HepG2 (cell line): ENCODE measurements around the gene VARS1.

ENCODE experiments used
- BRD4 ChIP-seq: sonication (generic); formaldehyde crosslinking; IDR thresholded peaks from 2 replicates; pipeline ENCODE4 v1.4.0; 2020; ENCODE audit warnings: missing genetic modification reagents
- KAT7 ChIP-seq: IDR thresholded peaks from 2 replicates; pipeline ENCODE4 v1.6.1; 2018; ENCODE audit warnings: borderline replicate concordance, missing compliant biosample characterization
- TBL1XR1 ChIP-seq: fragments of 150-350 bp; IDR thresholded peaks from 2 replicates; pipeline ENCODE4 v1.6.1; 2014; ENCODE audit warnings: borderline replicate concordance, low read length; ENCODE audit not compliant: partially characterized antibody
- ZFX ChIP-seq: sonication (generic); formaldehyde crosslinking; IDR thresholded peaks from 2 replicates; pipeline ENCODE4 v1.4.0; 2020; ENCODE audit warnings: mild to moderate bottlenecking, low read depth, missing genetic modification reagents, moderate library complexity
- ZMYM2 ChIP-seq: sonication (generic); formaldehyde crosslinking; IDR thresholded peaks from 2 replicates; pipeline ENCODE4 v1.8.0; 2022; ENCODE audit warnings: mild to moderate bottlenecking, missing genetic modification reagents
- ZMYM4 ChIP-seq: sonication (generic); formaldehyde crosslinking; IDR thresholded peaks from 2 replicates; pipeline ENCODE4 v1.8.1; 2023; ENCODE audit warnings: mild to moderate bottlenecking, missing genetic modification reagents
- TF ChIP-seq, protein P1 (sequence below): sonication (generic); formaldehyde crosslinking; IDR thresholded peaks from 2 replicates; pipeline ENCODE4 v1.8.0; 2022; ENCODE audit warnings: mild to moderate bottlenecking, missing genetic modification reagents

DNA sequence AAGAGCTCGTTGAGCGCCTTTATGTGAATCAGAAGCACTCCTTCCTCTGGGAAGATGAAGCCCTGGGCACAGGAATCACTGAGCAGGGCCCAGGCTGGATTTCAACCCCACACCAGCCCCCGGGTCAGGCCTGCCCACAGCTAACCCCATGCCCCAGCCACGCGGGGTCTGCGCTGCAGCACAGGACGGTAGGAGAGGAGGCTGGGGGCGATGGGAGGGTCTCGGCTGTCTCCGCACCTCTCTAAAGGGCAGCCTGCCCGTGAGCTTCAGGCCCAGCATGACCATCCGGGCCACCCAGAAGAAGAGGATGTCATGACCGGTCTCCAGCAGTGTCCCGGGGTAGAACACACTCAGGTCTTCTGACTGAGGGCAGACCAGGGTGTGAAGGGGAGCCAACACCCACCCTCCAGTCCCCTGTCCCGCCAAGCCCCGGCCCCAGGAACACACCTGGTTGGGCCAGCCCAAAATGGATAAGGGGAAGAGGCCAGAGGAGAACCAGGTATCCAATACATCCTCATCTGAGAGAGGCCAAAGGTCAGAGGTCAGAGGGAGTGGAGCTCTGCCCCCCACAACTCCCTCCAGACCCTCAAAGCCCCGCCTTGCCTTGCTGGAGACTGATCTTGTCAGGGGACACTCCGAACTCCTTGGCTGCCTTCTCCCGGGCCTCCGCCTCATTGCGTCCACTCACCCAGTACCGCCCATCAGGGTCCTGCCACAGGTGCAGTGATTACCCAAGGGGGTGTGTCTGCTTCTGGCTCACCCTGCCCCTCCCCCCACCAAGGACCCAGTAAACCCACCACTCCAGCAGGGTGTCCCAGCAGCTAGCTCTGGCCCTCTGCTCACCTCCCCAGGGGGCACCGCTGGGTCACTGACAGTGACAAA is 14.1 kb downstream of the VARS1 start:
- TF ChIP-seq BRD4 (CRISPR knock-in tag): no peak
- TF ChIP-seq, protein P1, sequence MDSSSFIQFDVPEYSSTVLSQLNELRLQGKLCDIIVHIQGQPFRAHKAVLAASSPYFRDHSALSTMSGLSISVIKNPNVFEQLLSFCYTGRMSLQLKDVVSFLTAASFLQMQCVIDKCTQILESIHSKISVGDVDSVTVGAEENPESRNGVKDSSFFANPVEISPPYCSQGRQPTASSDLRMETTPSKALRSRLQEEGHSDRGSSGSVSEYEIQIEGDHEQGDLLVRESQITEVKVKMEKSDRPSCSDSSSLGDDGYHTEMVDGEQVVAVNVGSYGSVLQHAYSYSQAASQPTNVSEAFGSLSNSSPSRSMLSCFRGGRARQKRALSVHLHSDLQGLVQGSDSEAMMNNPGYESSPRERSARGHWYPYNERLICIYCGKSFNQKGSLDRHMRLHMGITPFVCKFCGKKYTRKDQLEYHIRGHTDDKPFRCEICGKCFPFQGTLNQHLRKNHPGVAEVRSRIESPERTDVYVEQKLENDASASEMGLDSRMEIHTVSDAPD (CRISPR knock-in tag): no peak
- no peak for TF ChIP-seq ZMYM2 (CRISPR knock-in tag)
- no peak for TF ChIP-seq ZMYM4 (CRISPR knock-in tag)
- TF ChIP-seq KAT7 (CRISPR knock-in tag): no peak
- TF ChIP-seq TBL1XR1: no peak
- TF ChIP-seq ZFX: no peak
